GM19463 (cell line): ENCODE data around the gene SBF1.
A peak's percentile ranks its signal among the peaks of the same experiment; 100 is the strongest.
"Not testable (repeated sequence)": the region's sequence is repeated elsewhere in the genome, so short reads cannot be mapped to it uniquely, and the experiment has no call there.

Source experiments
- ATAC-seq: cut with Tn5 transposase; IDR thresholded peaks from one replicate; pipeline ENCODE4 v1.9.1; 2021; ENCODE audit warnings: mild to moderate bottlenecking, moderate library complexity; ENCODE audit not compliant: unreplicated experiment

Gene SBF1

GRCh38 chr22:50474710-50475651 is at the start of gene SBF1:
TSS of gene SBF1 (minus strand) at chr22:50475035. CDS start at chr22:50474840, 195 bp downstream.
- ATAC-seq = peak; percentile 73

GRCh38 chr22:50523806-50524675 is 49.2 kb upstream of the SBF1 start:
- no peak for ATAC-seq

GRCh38 chr22:50523458-50523805 is 48.6 kb upstream of the SBF1 start:
- ATAC-seq = no peak

GRCh38 chr22:50522806-50523438 is 48.1 kb upstream of the SBF1 start:
- no peak for ATAC-seq

- no peak for ATAC-seq
These were observed 47.5 kb upstream of the SBF1 start for GRCh38 chr22:50522208-50522805.

GRCh38 chr22:50521710-50522109 is 46.9 kb upstream of the SBF1 start:
- ATAC-seq = no peak

- no peak for ATAC-seq
These were observed 46.1 kb upstream of the SBF1 start for GRCh38 chr22:50520826-50521453.

- ATAC-seq = not testable (repeated sequence)
These were observed 45.3 kb upstream of the SBF1 start for GRCh38 chr22:50520184-50520583.

GRCh38 chr22:50519151-50519550 is 44.3 kb upstream of the SBF1 start:
- no peak for ATAC-seq

- no peak for ATAC-seq
These were observed 43.8 kb upstream of the SBF1 start for GRCh38 chr22:50518606-50519005.

GRCh38 chr22:50517495-50518260 is 42.8 kb upstream of the SBF1 start:
- ATAC-seq = no peak

- no peak for ATAC-seq
These were observed 42.1 kb upstream of the SBF1 start for GRCh38 chr22:50516891-50517290.

GRCh38 chr22:50516068-50516467 is 41.2 kb upstream of the SBF1 start:
- ATAC-seq = no peak

GRCh38 chr22:50513175-50513574 is 38.3 kb upstream of the SBF1 start:
- ATAC-seq = no peak

- ATAC-seq = no peak
These were observed 34.1 kb upstream of the SBF1 start for GRCh38 chr22:50508897-50509296.

GRCh38 chr22:50507991-50508884 is 33.4 kb upstream of the SBF1 start, which contains the start of gene NCAPH2:
TSS of gene NCAPH2 (plus strand) at chr22:50508224. CDS start at chr22:50508338, 114 bp downstream.
- ATAC-seq = peak; percentile 65

GRCh38 chr22:50507421-50507990 is 32.7 kb upstream of the SBF1 start, which contains the start of gene LMF2:
TSS of gene LMF2 (minus strand) at chr22:50507702. CDS start at chr22:50507675, 27 bp downstream.
- peak; percentile 48 for ATAC-seq
